Measurements from ENCODE around the gene C17orf50. TPM values are rescaled to one million over a fixed set of nuclear protein-coding genes. Genes with fewer than 3 reads are reported as not detected.

The C17orf50 gene
- total and polyA plus RNA-seq, 2 of the 13 experiments (the other 11 are each of a cell fraction or from before 2014, with no cell fraction given) = not detected

DNA sequence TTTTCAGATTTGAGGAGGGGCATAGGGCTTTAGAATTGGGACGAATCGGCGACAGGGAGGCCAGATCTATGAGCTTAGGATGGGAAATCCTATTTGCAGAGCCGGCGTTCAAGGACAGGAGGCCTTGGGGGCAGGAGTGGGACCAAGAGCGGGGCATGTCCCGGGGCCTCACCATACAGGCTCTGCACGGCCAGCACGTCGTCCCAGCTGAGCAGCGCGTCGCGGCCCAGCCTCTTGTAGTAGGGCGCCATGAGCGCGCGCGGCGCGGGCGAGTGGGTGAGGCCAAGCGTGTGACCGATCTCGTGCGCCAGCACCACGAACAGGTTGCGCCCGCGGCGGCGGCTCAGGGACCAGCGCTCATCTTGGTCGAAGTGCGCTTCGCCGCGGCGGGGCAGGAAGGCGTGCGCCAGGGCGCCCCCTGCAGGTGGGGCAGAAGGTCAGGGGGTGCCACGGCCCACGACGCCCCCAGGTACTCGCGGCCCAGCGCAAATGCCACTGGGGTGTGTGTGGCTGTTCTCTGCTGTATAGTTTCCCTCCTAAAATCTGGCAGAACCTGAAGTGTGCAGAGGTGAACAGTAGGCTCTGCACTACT, 9.3 kb downstream of the C17orf50 start (continued):
- TF ChIP-seq, protein P1, sequence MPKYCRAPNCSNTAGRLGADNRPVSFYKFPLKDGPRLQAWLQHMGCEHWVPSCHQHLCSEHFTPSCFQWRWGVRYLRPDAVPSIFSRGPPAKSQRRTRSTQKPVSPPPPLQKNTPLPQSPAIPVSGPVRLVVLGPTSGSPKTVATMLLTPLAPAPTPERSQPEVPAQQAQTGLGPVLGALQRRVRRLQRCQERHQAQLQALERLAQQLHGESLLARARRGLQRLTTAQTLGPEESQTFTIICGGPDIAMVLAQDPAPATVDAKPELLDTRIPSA (CRISPR knock-in tag; IDR thresholded peaks at IDR 0.05; ENCODE audit: borderline replicate concordance) = no peak
- TF ChIP-seq, protein P2, sequence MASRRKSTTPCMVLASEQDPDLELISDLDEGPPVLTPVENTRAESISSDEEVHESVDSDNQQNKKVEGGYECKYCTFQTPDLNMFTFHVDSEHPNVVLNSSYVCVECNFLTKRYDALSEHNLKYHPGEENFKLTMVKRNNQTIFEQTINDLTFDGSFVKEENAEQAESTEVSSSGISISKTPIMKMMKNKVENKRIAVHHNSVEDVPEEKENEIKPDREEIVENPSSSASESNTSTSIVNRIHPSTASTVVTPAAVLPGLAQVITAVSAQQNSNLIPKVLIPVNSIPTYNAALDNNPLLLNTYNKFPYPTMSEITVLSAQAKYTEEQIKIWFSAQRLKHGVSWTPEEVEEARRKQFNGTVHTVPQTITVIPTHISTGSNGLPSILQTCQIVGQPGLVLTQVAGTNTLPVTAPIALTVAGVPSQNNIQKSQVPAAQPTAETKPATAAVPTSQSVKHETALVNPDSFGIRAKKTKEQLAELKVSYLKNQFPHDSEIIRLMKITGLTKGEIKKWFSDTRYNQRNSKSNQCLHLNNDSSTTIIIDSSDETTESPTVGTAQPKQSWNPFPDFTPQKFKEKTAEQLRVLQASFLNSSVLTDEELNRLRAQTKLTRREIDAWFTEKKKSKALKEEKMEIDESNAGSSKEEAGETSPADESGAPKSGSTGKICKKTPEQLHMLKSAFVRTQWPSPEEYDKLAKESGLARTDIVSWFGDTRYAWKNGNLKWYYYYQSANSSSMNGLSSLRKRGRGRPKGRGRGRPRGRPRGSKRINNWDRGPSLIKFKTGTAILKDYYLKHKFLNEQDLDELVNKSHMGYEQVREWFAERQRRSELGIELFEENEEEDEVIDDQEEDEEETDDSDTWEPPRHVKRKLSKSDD (CRISPR knock-in tag; IDR thresholded peaks at IDR 0.05; ENCODE audit: low read depth) = 0 out of 2 replicates have a peak, but pooled peaks have one; percentile 38
- no peak for TF ChIP-seq ZNF143 (CRISPR knock-in tag; IDR thresholded peaks at IDR 0.05)

DNA sequence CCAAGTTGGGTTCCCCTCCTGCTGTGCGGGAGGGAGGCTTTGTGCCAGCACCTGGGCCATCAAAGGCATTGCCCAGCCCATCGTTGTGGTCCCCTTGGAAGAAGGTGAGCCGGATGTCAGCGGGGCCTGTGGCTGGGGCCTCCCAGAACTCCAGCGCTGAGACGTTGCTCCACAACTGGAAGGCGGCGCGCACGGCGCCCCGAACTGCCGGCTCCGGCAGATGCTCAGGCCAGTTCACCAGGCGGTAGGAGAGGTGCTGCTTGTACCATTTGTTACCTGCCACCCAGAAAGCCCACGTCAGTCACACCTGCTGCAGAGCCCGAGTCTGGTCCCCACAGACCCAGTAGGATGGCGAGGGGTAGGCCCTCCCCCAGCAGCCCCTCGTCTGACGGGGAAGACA, 12.4 kb downstream of the C17orf50 start:
- Histone ChIP-seq H3K4me1 (ENCODE audit: insufficient read depth, low read length) (no peaks in the 10 kb centered on the region), H4K20me1 (ENCODE audit: insufficient read depth, low read length) (no peaks in the 10 kb centered on the region), H3K36me3 (replicated peaks in 1 of 2; ENCODE audit: control insufficient read depth in 1 of 2, insufficient read depth in 2 of 2, low read length in 2 of 2) (no peaks in the 10 kb centered on the region), H2AFZ (ENCODE audit: low read length) (no peak overlapping the region), H3K4me2 (ENCODE audit: low read depth, low read length) (no peak overlapping the region), H3K27me3 (ENCODE audit: control insufficient read depth in 1 of 2, insufficient read depth in 2 of 2, low read length in 2 of 2) (peaks cover 1 to 49% of the 10 kb centered on the region in 2 experiments; a peak in 3 of 5 replicates), H3K9me3 (ENCODE audit: low read length) (no peaks in the 10 kb centered on the region), H3K9ac (ENCODE audit: insufficient read depth, low read depth, low read length) (no peak overlapping the region), H3K79me2 (ENCODE audit: insufficient read depth, low read length) (no peaks in the 10 kb centered on the region), H3K4me3 (replicated peaks in 1 of 3; ENCODE audit: insufficient read depth in 1 of 3, low read depth in 2 of 3, low read length in 3 of 3) (no peak overlapping the region), H3K27ac (ENCODE audit: extremely low read length, insufficient read depth, low read length) (no peak overlapping the region)
- 23% methylated on average over 8 of the region's 20 CpGs for WGBS (ENCODE audit: low lambda C conversion rate)
- FAIRE-seq = no peak
- no peak for ATAC-seq
- DNase-seq (ENCODE audit: low spot score) = no peak
- intact Hi-C loops (cut with micrococcal nuclease; ENCODE audit: unreplicated experiment) = no loop called here
- no TSS peak for BruUV-seq (replicated peaks)
- TF ChIP-seq ZNF326 (CRISPR knock-in tag; IDR thresholded peaks at IDR 0.05; ENCODE audit: borderline replicate concordance) = no peak
- no peak for TF ChIP-seq NR2F6 (IDR thresholded peaks at IDR 0.05)
- TF ChIP-seq NR2F6 (CRISPR knock-in tag; IDR thresholded peaks at IDR 0.05) = no peak
- no peak for TF ChIP-seq ZNF777 (CRISPR knock-in tag; IDR thresholded peaks at IDR 0.05)
- no peak for TF ChIP-seq ELF3 (CRISPR knock-in tag; IDR thresholded peaks at IDR 0.05)
- no peak for TF ChIP-seq ZNF660 (CRISPR knock-in tag; IDR thresholded peaks at IDR 0.05; ENCODE audit: borderline replicate concordance, low read depth)
- TF ChIP-seq MED1 (CRISPR knock-in tag; IDR thresholded peaks at IDR 0.05) = no peak
- TF ChIP-seq, protein P2 (CRISPR knock-in tag; IDR thresholded peaks at IDR 0.05; ENCODE audit: low read depth) = no peak
- no peak for TF ChIP-seq RFX5 (IDR thresholded peaks at IDR 0.05; ENCODE audit: low read depth, low read length)
- TF ChIP-seq ZNF3 (CRISPR knock-in tag; IDR thresholded peaks at IDR 0.05) = no peak
- in situ Hi-C loops (cut with HindIII; ENCODE audit: extremely low pct_ligation_motif_present, low pct_unique_long_range_greater_than_20kb) = no loop called here
- ChIA-PET POLR2A (no interaction called here), CTCF (ENCODE audit: low intra/inter-chr PET ratio, low total read pairs) (no interaction called here)
